KG1 (cell line): Measurements from ENCODE around the gene PAX7.

Source experiments
- DNase-seq: peaks from one replicate; lab custom pipeline; 2025; lab: John Stamatoyannopoulos, UW

Gene PAX7

DNA sequence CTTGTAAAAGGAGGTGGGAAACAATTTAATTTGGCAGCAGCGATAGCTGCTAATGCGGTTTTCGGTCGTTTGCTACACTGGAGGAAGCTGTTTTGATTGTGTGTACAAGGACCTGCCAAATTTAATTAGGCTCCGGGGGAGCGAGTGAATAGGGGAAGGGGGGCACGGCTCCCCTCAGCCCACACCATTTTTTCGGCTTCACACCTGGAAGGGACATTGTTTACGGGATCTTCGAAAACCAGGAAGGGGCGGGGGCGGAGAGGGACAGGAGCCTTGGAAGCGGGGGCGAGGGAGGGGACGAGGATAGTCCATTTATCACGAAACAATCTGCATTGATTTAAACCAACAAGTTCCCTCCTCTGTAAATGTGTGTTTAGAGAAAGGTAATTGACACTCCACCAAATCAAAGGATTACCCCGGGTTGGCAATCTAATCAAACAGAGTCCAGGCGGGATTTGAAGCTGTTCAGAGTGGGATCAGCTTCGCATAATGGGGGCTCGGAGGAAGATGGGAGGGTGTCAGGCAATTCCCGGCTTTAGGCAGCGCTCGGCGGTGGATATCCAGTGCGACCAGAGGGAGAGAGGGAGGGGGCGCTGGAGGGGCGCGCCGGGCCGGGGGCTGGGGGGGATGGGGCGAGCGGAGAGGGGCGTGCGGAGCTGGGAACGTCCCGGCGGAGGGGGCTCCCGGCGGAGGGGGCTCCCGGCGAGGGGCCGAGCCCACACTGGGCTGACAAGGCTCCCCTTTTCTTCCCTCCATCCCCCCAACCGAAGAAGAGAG, 9.8 kb downstream of the PAX7 start:
- no peak for DNase-seq

DNA sequence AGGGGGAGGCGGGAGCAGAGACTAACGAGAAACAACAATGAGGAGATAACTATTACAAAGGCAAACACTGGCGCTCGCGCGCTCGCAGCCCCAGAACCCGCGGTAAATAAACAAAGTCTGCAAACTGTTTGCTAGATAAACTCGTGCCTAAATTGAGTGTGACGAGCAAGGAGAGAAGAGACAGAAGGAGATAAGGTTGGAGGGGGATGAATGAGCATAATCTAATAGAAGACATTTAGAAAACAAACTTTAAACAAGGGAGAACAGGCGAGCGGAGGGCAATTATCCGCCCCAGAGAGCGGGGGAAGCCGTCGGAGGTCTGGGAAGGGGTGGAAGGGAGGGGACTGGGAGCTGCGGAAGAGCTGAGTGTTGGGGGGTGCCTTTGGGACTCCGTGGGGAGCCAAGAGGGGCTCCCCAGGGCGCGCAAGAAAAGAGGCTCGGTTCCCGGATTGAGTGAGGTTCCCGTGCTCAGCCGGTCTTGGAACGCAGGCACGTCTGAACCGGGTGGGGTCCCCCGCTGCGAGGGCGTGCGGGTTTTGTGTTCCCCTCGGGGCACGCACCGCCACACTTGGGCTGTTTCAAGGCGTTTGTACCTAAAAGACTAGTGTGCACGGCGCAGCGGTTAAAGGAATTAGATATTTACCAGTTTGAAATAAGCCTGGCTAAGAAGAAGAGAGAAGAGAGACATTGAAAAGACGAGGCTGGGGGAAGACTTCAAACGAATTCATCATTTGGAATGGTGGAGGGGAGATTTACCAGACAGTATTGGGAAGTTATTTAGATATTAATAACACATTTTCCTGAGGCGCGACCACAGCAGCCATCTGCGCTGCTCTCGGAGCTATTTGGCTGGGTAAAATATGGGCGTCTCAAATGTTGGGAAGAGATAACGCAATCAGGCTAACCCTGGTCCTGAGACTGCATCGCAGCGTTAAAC, 10.6 kb downstream of the PAX7 start:
- no peak for DNase-seq

DNA sequence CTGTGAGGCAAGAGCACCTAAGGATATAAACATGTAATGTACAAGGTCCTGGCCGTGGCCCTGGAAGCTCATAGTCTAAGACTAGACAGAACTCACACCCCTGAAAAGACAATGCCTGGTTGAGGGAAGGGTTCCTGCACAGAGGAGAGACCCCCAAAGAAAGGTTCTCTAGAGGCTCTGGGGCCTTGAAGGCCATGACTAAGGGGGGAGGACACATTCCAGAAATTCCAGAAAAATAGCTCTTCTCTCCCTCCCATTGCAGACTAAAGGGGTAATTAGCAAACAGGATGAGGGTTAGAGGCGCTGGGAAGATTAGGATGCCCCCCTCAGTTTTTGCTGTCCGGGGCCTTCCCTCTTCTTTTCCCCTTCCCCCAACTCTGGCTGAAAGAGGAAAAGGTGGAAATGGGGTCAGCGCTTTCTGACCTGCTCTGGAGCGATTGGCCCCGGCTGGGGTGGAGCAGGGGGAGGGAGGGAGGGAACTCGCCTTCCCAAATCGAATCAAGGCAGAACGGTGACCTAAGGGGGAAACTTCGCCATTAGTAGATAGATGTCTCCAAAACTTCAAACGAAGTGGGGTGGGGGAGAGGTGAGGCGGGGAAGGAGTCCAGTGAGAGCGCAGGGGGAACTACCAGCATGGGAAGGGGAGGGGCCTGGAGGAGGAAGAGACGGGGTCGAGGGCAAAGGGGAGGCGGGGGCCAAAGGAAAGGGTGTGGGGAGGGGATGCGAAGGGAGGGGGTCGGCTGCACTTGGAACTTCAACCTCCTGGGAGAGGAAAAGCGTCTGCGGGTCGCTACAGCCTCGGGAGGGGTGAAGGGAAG, 11.8 kb downstream of the PAX7 start:
- DNase-seq: no peak

DNA sequence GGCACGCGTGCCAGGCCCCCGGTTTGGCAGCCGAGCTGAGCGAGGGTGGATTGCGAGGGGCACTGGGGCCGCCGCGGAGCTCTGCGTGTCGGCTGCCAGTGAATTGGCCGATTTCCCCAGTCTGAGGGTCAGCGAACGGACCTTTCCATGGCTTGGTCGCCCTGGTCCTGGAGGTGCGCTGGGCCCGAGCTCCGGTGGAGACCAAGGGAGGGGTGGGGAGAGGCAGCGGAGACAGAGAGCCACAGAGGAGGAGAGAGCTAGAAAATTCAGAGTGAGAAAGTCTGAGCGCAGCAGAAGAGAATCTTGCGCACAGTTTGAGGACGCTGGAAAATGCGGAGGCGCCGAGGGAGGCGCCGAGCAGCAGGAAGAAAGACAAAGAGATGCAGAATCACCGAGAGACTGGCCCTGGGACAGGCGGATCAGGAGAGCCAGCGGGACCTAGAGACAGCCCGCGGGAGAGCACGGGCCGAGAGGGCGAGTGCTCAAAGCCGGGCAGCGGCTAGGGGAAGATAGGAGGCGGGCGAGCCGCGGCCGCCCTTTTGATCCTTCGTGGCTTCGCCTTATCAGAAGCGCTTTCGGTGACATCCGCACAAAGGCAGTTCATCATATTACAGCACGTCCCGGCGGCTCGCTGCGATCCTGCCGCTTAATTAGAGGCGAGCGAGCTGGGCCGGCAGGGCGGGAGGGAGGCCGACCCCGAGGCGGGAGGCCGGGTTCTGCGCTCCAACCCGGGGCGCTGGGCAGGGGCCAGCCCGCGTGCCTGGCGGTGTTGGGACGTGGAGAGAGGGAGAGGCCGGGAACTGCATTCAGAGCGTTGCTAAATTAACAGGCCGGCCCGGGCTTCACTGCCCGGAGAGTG, 12.7 kb downstream of the PAX7 start:
- DNase-seq: no peak

DNA sequence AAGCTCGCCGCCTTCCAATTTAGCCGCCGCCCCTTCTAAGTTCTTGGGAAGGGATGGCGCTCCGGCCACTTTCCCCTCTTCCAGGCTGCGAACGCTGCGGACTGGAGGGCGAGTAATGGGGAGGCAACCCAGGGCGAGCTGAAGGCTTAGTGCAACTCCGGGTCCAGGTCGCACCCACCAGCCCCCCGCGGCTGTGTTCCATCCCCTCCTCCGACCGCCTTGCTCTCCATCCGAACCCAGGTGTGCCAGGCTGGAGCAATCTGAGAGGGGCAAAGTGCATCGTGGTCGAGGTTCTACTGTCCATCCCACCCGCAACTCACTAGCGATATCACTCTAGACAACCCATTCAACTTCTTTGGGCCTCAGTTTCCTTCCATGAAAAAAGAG, 13.4 kb downstream of the PAX7 start:
- DNase-seq: no peak

DNA sequence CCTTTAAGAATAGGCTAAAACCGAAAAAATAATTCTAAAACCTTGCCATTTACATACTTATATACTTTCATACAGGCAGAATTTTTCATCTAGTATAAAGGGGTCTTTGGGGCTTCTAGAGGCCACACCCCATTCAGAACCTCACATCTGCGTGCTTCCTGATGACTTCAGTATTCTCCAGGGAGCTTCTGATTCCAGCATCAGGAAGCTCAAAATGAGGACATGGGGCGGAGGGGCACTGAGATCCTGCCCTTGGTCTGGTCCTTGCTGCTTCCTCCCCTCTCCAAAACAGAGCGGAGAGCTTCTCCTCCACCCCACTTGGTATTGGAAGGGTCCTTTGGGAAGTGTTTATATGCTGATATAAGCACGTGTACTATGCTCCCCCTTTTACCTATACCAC, 13.8 kb downstream of the PAX7 start:
- DNase-seq: no peak

DNA sequence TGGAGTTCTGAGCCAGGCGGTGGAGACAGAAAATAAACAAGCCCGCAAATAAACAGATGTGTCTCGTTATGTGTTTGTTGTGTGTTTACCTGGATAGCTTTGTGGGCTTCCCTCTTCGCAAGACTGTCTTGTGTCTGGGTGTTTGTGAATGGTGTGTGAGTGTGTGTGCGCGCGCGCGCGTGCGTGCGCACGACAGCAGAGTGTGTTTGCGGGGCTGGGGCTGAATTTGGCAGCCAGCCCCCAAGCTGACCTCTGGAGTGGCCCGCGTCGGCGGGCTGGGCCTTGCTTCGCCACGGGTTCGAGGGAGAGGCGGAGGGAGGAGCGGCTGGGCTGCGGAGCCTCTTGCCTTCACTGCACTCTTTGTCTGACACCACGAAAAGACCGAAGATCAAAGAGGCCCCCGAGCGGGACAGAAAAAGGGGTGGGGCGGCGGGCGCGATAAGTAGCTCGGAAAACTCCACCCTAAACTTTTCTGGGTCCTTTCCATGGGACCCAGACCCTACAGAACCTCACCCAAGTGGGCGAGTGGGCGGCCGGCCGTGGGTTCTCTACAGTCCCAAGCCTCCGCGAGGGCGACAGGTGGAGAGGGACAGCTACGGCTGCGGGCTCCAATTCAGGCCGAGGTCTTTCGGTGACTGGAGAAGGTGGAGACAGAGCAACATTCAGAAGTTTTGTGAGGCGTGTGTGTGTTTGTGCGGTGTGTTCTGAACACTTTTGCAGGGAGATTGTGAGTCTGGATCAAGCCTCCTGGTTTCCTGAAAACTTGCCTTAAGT, 14.5 kb downstream of the PAX7 start:
- DNase-seq: no peak

DNA sequence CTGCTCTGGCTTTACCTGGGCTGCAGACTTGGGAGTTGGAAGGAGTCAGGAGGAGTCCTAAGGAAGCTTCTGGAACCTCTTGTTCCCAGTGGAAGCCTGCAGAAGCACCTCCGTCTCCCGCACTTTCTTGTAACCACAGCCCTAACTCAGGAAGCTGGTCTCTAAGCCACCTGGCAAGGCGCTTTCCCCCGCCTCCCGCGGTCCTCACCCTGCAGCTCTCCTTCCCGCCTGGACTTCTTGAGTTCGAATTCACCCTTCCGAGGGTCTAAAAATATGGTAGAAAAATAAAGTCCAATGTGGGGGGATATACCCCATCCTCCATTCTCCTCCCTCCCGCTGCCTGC, 15.1 kb downstream of the PAX7 start:
- no peak for DNase-seq

DNA sequence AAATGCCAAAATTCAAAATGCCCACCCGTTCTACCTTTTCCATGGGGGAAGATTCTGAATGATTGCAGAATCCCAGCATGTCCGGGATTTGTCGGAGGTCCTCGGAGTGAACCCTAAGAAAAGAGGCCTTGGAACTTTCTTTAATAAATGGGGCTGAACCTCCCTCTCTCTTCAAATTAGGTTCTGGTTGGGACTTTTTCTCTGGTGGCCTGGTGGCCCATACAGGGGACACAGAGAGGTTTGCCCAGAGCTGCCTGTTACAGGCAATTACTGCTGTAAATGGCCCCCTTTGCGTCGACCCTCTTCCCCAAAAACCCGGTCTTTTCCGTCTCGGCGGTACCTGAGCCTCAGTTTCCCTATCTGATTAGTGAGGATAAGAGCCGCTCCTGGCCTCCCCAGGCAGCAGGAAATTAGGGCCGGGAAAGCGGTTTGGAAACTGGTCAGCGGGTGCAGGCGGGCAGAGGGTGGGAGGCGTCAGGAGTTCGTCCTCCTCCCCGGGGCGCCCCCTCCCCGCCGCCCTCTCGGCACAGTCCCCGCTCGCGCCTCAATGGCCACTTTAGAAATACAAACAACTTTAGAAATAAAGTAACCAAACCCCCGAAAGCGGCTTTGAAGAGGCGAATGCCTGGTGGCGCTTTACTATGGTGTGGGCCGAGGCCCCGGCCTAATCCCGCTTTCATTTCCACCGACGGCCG, 15.6 kb downstream of the PAX7 start:
- no peak for DNase-seq

DNA sequence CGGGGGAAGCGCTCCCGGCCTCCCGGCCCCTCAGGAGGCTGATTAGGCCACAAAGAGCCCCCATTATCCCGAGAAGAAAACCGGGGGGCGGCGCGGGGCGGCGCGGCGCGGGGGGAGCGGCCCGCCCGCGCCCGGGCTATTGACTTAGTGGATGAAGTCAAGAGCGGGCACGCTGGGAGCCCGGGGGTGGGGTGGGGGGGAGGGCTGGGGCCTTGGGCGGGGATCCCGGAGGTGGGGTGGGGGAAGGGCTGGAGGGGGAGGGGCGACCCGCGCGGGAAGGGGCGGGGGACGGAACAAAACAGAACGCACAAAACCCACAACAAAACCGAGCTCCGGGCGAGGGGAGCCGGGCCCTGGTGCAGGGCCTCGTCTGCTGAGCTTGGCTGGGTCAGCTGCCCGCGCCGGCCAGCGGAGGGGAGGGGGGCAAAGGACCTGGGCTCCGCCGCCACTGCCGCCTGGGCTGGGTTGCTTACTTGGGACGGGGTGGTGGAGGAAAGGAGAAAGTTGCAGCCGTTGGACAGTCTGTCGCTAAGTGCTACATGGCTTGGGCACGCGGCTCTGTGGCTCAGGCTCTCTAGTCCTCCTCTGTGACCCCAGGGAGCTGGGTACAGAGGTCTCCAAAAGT, 16.3 kb downstream of the PAX7 start:
- DNase-seq: no peak

DNA sequence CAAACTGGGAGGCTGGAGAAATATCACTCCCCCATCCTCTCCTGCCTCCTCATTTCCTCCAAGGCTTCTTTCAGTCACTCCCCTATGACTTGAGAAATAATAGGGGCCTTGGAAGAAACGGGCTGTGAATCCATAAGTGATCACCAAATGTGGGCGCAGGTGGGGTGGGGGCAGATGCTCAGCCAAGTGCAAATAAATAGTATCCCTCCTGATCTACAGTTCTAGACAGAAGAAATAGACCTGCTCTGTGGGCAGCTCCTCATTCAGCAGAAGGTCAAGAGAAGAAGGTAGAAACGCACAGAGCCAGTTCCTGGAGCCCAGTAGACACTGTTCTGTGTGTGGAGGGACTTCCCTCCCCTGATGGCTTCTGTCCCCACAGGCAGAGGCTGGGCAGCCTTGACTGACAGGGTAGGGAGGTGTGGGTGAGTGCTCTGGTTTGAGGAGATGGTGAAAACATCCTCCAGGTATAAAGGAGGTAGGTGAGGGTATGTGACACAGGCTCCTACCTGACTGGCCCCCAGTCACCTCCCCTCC, 17.1 kb downstream of the PAX7 start:
- DNase-seq: no peak

DNA sequence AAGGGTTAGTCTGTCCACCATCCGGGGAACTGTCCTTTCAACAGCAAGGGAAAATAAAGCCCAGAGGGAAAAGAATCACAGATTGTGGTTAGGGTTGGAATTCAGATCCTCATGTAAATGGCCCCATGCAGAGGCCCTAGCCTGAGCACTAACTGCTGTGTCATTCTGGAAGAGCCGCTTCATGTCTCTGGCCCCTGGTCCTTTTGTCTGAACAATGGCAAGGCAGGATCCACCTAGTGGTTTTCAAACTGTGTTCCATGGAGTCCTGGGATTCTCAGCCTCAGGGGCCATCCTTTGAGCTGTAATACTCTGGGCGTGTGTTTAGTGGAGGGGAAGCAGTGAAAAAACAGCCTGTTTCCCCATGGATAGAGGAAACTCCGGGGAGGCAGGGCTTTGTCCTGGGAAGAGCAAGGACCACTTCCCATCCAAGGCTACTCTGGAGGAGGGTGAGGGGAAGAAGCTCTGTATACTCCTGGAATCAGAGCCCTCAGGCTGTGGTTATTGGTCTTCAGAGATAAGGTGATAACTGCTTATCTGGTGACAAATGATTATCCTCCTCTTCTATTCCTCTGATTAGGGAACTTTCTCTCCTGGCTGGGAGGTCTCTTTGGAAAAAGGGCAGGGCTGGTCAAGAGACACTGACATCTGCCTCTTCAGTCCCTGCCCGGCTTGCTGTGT, 19.2 kb downstream of the PAX7 start:
- DNase-seq: no peak

DNA sequence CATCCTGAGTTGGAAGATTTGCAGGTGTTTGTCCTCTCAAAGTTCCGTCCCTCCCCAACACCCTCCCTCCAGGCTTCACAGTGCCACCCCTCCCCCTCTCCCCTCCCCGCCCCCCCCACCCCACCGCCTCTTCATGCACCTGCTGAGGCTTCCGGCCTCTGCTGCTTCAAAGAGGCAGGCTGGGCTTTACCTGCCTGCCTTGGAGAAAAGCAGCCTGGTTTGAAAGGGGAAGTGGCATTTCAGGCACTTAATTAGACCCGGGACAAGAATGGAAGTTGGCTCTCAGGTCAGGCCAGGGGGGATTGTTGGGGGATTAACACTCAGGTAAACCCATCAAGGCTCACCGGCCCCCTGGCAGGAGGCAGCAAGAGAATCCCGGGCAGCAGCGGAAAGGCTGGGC, 21.1 kb downstream of the PAX7 start:
- no peak for DNase-seq

DNA sequence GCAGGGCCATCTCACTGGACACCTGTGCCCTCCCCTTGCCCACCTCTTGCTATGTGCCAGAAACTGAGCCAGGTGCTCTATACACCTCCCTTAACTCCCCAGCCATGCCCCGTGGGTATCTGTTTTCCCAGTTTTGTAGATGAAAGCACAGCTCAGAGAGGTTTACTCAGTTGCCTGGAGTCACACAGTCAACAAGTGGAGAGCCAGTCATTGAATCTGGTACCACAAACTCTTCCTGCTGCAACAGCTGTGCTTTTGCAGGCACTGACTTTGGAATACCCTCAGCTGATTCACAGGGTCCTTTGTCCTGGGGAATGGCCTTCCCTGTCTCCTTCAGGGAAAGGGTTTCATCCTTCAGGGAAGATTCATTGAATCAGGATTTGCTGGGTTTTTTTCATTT, 22.1 kb downstream of the PAX7 start:
- no peak for DNase-seq

DNA sequence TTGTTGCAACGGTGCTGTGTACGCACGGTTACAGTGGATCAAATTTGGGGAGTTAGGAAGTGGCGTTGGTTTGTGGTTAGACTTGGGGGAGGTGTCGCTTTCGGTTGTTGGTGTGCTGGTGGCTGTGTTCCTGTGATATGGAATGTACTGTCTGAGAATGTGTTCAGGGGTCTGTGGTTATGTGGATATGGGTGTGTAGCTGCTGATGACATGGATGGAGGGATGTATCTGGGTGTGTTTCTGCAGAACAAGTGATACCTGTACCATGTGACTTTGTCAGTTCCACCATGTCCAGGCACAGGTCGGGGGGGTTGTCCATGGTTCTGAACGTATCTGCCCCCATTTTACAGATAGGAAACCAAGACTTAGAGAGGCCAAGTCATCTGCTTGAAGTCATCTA, 22.7 kb downstream of the PAX7 start:
- no peak for DNase-seq

DNA sequence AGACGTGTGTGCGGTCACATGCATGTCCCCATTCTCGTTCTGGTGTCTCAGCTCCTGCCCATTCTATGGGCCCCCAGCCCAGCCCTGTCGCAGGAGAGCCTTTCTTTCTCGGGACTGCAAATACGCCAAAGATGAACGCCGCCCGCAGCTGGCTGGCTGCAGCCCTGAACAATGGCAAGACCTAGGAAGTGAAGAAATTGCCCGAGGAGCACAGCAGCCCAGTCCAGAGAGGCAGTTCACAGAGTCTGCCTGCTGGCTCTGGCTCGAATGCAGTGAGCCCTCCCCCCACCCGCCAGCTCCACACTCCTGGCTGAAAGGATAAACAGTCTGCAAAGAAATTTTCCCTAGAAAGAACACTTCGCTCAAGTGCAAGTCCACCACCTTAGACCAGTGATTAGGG, 23.3 kb downstream of the PAX7 start:
- no peak for DNase-seq

DNA sequence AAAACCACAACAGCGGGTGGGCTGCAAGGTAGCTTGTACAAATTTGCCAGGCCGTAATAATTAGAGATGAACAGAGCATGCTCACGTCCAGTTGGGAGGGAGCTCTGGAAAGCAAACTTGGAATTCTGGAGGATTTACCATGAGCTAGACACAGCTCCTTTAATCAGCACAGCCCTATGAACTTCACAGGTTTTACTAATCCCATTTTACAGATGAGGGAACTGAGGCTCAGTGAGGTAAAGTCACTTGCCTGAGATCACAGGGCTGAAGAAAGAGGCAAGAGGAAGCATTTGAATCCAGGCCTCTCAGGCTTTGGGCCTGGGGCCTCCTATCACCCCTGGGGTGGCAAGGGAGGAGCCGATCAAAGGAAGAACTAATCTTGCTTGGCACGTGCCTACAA, 24.0 kb downstream of the PAX7 start:
- no peak for DNase-seq

DNA sequence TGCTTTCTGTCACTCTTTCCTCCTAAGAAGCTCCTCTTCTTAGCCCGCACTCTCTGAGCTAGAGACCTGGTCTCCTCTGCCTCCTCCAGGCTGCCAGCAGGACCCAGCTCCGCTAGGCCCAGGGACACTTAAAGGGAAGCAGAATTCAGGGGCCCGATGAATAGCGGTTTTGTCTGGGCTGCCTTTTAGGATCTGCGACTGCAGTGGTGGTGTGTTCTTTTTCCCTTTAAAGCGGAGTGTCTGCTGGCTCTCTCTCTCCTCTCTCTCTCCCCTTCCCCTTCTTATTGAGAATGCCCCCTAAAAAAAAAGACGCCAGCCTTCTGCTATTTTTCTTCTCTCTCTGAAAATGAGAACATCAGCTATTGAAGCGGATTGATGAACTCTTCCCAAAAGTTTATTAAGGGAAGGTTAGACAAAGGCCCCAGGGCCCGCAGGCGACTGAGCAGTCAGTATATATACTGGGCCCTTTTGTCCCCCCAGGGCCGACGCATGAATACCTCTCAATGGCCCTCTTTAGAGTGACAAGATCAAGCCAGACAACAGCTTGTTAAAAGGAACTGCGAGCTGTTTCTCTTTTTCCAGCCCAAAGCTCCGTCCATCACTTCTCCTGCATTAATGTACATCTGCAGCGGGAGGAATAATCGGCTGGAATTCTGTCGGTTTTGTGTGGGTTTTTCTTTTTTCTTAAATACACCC, 27.0 kb downstream of the PAX7 start:
- no peak for DNase-seq
